ENCODE results near the gene MROH7.

- no peak for TF ChIP-seq CTCF (IDR thresholded peaks at IDR 0.05)
- no peak for TF ChIP-seq POLR2A (IDR thresholded peaks at IDR 0.05)
- TF ChIP-seq EP300 (IDR thresholded peaks at IDR 0.05), result no peak
Measured at GRCh38 chr1:54601730-54602129, 39.9 kb upstream of the MROH7 start.
